ENCODE measurements around the gene GTF2F2.

The GTF2F2 gene

GRCh38 chr13:45219123-45219891, 99.0 kb downstream of the GTF2F2 start:
- Histone ChIP-seq H3K4me3 (ENCODE audit: low read length) (no peak overlapping the region), H3K9me3 (ENCODE audit: low read length) (no peaks in the 10 kb centered on the region), H3K27me3 (ENCODE audit: insufficient read depth, low read length) (no peaks in the 10 kb centered on the region), H2AFZ (ENCODE audit: low read depth, low read length) (no peak overlapping the region), H3K36me3 (ENCODE audit: insufficient read depth, low read length) (no peaks in the 10 kb centered on the region), H3K4me1 (ENCODE audit: insufficient read depth, low read length) (peaks cover 13% of the 10 kb centered on the region)

- no peaks in the 10 kb centered on the region for H3K36me3 ChIP-seq (ENCODE audit: insufficient read depth, low read length)
- peaks cover 13% of the 10 kb centered on the region for H3K4me1 ChIP-seq (ENCODE audit: insufficient read depth, low read length)
- H3K27me3 ChIP-seq (ENCODE audit: insufficient read depth, low read length), result no peaks in the 10 kb centered on the region
- no peak overlapping the region for H2AFZ ChIP-seq (ENCODE audit: low read depth, low read length)
- H3K4me3 ChIP-seq (ENCODE audit: low read length), result no peak overlapping the region
- no peaks in the 10 kb centered on the region for H3K9me3 ChIP-seq (ENCODE audit: low read length)
Observed at GRCh38 chr13:45219938-45220375, 99.6 kb downstream of the GTF2F2 start.

DNA sequence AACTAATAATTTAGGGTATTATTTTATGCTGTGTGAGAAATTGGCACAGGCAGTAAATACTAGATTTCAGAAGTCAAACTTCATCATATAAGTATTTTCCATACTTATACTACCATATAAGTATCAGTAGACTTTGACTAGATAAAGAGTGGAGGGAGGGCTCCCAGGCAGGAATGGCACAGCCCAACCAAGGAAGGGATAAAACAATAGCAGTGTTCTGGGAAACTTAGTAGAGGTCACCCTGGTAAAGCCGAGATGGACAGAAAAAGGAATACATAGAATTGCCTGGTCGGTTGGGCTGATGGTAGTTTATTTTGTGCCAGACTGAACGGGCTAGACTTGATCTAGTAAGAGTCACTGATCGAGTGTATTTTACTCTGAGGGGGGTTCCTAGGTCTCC, 100.1 kb downstream of the GTF2F2 start:
- Histone ChIP-seq H3K4me3 (ENCODE audit: low read length) (no peak overlapping the region), H3K27me3 (ENCODE audit: insufficient read depth, low read length) (no peaks in the 10 kb centered on the region)

DNA sequence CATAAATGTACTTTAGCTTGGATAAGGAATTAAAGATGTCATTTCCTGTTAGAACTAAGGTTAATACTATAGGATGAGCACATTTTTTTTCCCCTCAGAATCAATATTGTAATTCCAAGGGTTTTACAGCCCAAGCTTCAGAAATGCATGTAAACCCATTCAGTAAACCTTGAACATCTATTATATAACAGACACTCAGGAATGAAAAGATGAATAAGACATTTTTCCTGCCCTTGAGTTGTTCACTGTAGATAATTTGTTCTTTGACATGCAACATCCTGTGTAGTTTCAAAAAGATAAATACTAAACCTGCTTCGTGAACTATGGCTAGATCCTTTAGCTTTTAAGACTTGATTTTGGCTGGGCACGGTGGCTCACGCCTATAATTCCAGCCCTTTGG, 102.2 kb downstream of the GTF2F2 start:
- Histone ChIP-seq H3K36me3 (ENCODE audit: insufficient read depth, low read length) (no peaks in the 10 kb centered on the region), H3K4me3 (ENCODE audit: low read length) (no peak overlapping the region), H3K27me3 (ENCODE audit: insufficient read depth, low read length) (no peaks in the 10 kb centered on the region), H3K9me3 (ENCODE audit: low read length) (no peaks in the 10 kb centered on the region), H3K4me1 (ENCODE audit: insufficient read depth, low read length) (peaks cover 13% of the 10 kb centered on the region), H2AFZ (ENCODE audit: low read depth, low read length) (no peak overlapping the region)

More for the DNA sequence above, 100.1 kb downstream of the GTF2F2 start:
- H3K4me1 ChIP-seq (ENCODE audit: insufficient read depth, low read length), result peaks cover 13% of the 10 kb centered on the region
- H3K36me3 ChIP-seq (ENCODE audit: insufficient read depth, low read length), result no peaks in the 10 kb centered on the region
- no peaks in the 10 kb centered on the region for H3K9me3 ChIP-seq (ENCODE audit: low read length)
- H2AFZ ChIP-seq (ENCODE audit: low read depth, low read length), result no peak overlapping the region

GRCh38 chr13:45222919-45223318, 102.6 kb downstream of the GTF2F2 start:
- H3K4me1 ChIP-seq (ENCODE audit: insufficient read depth, low read length), result peaks cover 13% of the 10 kb centered on the region
- no peaks in the 10 kb centered on the region for H3K9me3 ChIP-seq (ENCODE audit: low read length)
- no peaks in the 10 kb centered on the region for H3K36me3 ChIP-seq (ENCODE audit: insufficient read depth, low read length)
- H2AFZ ChIP-seq (ENCODE audit: low read depth, low read length), result no peak overlapping the region
- H3K4me3 ChIP-seq (ENCODE audit: low read length), result no peak overlapping the region
- H3K27me3 ChIP-seq (ENCODE audit: insufficient read depth, low read length), result no peaks in the 10 kb centered on the region

DNA sequence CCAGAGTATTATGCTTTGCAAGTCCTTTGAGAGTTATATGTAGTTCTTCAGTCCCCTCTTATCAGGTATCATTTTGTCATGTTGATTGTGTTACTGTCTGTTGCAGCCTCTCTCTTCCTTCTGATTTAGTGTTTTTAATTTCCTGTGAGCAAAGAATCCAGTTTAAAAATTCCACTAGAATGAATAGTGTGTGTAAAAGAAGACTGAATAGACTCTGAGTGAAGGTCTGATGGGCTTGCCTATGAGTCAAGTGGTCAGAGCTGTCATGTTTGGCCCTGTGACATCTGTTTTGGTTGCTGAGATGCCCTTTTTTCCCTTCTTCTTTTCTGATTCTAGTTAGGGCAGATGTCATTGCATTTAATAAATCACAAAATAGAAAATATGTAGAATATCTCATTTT, 103.9 kb downstream of the GTF2F2 start:
- H3K4me3 ChIP-seq (ENCODE audit: low read length), result no peak overlapping the region
- H3K4me1 ChIP-seq (ENCODE audit: insufficient read depth, low read length), result peaks cover 1% of the 10 kb centered on the region
- peaks cover 2% of the 10 kb centered on the region for H3K36me3 ChIP-seq (ENCODE audit: insufficient read depth, low read length)
- no peaks in the 10 kb centered on the region for H3K9me3 ChIP-seq (ENCODE audit: low read length)
- H3K27me3 ChIP-seq (ENCODE audit: insufficient read depth, low read length), result no peaks in the 10 kb centered on the region
- no peak overlapping the region for H2AFZ ChIP-seq (ENCODE audit: low read depth, low read length)

- H3K9me3 ChIP-seq (ENCODE audit: low read length), result no peaks in the 10 kb centered on the region
Observed at GRCh38 chr13:45225370-45225769, 105.1 kb downstream of the GTF2F2 start.

DNA sequence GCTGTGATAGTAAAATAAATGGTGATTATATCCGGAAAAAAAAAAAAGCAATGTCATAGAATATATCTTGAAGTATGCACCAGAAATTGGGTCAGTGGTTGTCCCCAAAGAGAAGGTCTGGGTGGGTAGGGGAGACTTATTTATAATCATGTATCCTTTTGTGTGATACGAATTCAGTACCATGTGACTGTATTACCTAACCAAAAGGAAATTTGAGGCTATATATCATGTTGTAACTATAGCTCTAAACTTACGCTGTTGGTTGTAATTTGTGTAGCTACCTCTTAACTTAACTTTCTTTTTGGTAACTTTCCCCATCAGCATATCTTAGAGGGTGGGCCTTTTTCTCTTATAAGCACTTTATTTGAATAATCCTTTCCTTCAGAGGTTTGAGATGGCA, 105.7 kb downstream of the GTF2F2 start:
- Histone ChIP-seq H3K36me3 (ENCODE audit: insufficient read depth, low read length) (peaks cover 2% of the 10 kb centered on the region), H3K4me1 (ENCODE audit: insufficient read depth, low read length) (no peaks in the 10 kb centered on the region), H3K9me3 (ENCODE audit: low read length) (no peaks in the 10 kb centered on the region), H3K4me3 (ENCODE audit: low read length) (no peak overlapping the region), H3K27me3 (ENCODE audit: insufficient read depth, low read length) (no peaks in the 10 kb centered on the region), H2AFZ (ENCODE audit: low read depth, low read length) (no peak overlapping the region)

More at GRCh38 chr13:45225370-45225769, 105.1 kb downstream of the GTF2F2 start:
- Histone ChIP-seq H3K4me3 (ENCODE audit: low read length) (no peak overlapping the region), H3K36me3 (ENCODE audit: insufficient read depth, low read length) (peaks cover 2% of the 10 kb centered on the region), H2AFZ (ENCODE audit: low read depth, low read length) (no peak overlapping the region), H3K4me1 (ENCODE audit: insufficient read depth, low read length) (no peaks in the 10 kb centered on the region), H3K27me3 (ENCODE audit: insufficient read depth, low read length) (no peaks in the 10 kb centered on the region)

DNA sequence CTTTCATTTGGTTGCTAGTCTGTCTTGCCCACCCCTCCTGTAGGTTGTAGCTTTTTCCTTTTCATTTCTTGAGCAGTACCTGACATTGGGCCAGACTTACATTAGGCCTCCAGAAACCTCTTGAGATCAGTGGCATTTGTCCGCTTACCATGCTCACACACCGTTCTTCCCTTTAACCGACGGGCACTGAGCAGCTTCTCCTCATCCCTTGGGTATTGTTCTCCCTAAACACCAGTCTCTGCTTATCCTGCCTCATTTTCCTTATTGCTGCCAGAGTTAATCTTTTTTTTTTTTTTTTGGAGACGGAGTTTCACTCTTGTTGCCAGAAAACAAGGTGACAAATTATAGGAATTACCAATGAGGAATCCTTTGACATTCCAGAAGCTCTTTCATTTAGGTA, 107.7 kb downstream of the GTF2F2 start:
- H3K4me1 ChIP-seq (ENCODE audit: insufficient read depth, low read length), result no peaks in the 10 kb centered on the region
- no peak overlapping the region for H3K4me3 ChIP-seq (ENCODE audit: low read length)
- no peaks in the 10 kb centered on the region for H3K9me3 ChIP-seq (ENCODE audit: low read length)
- no peak overlapping the region for H2AFZ ChIP-seq (ENCODE audit: low read depth, low read length)
- no peaks in the 10 kb centered on the region for H3K27me3 ChIP-seq (ENCODE audit: insufficient read depth, low read length)
- H3K36me3 ChIP-seq (ENCODE audit: insufficient read depth, low read length), result peaks cover 2% of the 10 kb centered on the region

GRCh38 chr13:45229172-45229571, 108.9 kb downstream of the GTF2F2 start:
- Histone ChIP-seq H3K4me1 (ENCODE audit: insufficient read depth, low read length) (no peaks in the 10 kb centered on the region), H3K36me3 (ENCODE audit: insufficient read depth, low read length) (peaks cover 2% of the 10 kb centered on the region), H3K9me3 (ENCODE audit: low read length) (no peaks in the 10 kb centered on the region), H3K4me3 (ENCODE audit: low read length) (no peak overlapping the region), H2AFZ (ENCODE audit: low read depth, low read length) (no peak overlapping the region), H3K27me3 (ENCODE audit: insufficient read depth, low read length) (no peaks in the 10 kb centered on the region)

DNA sequence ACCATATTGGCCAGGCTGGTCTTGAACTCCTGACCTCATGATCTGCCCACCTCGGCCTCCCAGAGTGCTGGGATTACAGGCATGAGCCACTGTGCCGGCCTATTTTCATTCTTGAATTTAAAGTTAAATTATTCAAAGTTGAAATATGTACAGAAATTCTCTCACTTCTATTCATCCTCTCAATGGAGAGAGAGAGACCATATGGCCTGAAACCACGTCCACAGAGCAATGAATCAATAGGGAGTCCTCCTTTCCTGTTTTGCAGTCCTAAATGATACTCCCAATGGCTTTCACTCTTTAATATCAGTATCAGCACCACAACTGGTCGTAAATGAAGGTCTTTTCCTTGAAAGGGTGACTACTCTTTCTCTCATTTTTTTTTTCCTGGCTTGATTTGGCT, 111.0 kb downstream of the GTF2F2 start:
- no peaks in the 10 kb centered on the region for H3K9me3 ChIP-seq (ENCODE audit: low read length)
- H2AFZ ChIP-seq (ENCODE audit: low read depth, low read length), result no peak overlapping the region
- no peaks in the 10 kb centered on the region for H3K27me3 ChIP-seq (ENCODE audit: insufficient read depth, low read length)
- H3K4me3 ChIP-seq (ENCODE audit: low read length), result no peak overlapping the region
- H3K36me3 ChIP-seq (ENCODE audit: insufficient read depth, low read length), result peaks cover 2% of the 10 kb centered on the region
- no peaks in the 10 kb centered on the region for H3K4me1 ChIP-seq (ENCODE audit: insufficient read depth, low read length)

DNA sequence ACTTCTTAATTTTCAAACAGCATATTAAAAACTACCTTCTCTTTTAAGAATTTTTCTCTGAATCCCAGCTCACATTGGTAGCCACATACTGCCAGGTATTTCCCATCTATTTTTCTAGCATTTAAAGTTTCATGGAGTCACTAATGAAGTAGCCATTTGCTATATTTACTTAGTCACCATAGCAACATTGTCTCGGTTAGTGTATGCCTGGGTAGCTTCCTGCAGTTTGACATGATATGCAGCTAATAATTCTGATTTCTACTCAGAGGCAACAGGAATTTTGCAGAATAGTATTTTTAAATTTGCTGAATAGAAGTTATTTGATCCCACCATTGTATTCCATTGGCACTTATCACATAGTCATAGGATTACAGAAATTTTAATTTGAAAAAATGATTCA, 111.4 kb downstream of the GTF2F2 start:
- no peaks in the 10 kb centered on the region for H3K4me1 ChIP-seq (ENCODE audit: insufficient read depth, low read length)
- H2AFZ ChIP-seq (ENCODE audit: low read depth, low read length), result no peak overlapping the region
- no peak overlapping the region for H3K4me3 ChIP-seq (ENCODE audit: low read length)
- H3K27me3 ChIP-seq (ENCODE audit: insufficient read depth, low read length), result no peaks in the 10 kb centered on the region
- peaks cover 2% of the 10 kb centered on the region for H3K36me3 ChIP-seq (ENCODE audit: insufficient read depth, low read length)
- H3K9me3 ChIP-seq (ENCODE audit: low read length), result no peaks in the 10 kb centered on the region

DNA sequence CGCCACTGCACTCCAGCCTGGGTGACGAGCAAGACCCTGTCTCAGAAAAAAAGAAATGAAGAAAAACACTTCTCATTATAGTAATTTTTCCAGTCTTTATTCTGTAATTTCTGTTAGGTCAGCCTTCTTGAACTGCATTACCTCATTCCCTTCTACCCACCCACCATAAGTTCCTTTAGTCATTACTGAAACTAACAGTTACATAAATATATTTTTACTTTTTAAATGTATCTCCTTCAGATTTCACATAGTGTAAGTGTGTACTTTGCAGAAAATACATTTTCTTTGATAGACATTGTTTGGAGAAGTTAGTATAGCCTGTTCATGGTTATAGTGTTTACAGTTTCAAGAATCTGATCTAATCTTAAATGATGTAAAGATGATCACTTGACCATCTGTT, 112.3 kb downstream of the GTF2F2 start:
- Histone ChIP-seq H3K4me3 (ENCODE audit: low read length) (no peak overlapping the region), H3K9me3 (ENCODE audit: low read length) (no peaks in the 10 kb centered on the region), H2AFZ (ENCODE audit: low read depth, low read length) (no peak overlapping the region), H3K4me1 (ENCODE audit: insufficient read depth, low read length) (no peaks in the 10 kb centered on the region), H3K36me3 (ENCODE audit: insufficient read depth, low read length) (peaks cover 2% of the 10 kb centered on the region), H3K27me3 (ENCODE audit: insufficient read depth, low read length) (no peaks in the 10 kb centered on the region)
